Esophagus squamous epithelium (tissue), 4 donors: ENCODE results near the gene SLC12A7.

Experiments used
- CTCF ChIP-seq, 6 experiments: fragments of 450-650 bp in 4 of 6; fragments of 200-600 bp in 2 of 6; sonication (generic) in 2 of 6; IDR thresholded peaks; one replicate each; pipeline ENCODE4 v1.5.1; 2016 to 2019; ENCODE audit warnings: antibody characterized with exemption in 6 of 6, mild to moderate bottlenecking in 4 of 6, moderate library complexity in 4 of 6
- POLR2A ChIP-seq, 4 donors: fragments of 450-650 bp; IDR thresholded peaks; one replicate each; pipeline ENCODE4 v1.6.1; 2017; ENCODE audit warnings: antibody characterized with exemption in 4 of 4, mild to moderate bottlenecking in 4 of 4, moderate library complexity in 3 of 4

GRCh38 chr5:1047332-1047965 lies 64.4 kb downstream of the SLC12A7 start:
- TF ChIP-seq CTCF (IDR thresholded peaks at IDR 0.05) (no peak), POLR2A (IDR thresholded peaks at IDR 0.05) (no peak)
